Thyroid gland (tissue), 4 donors: ENCODE results near the gene RP9.

Source experiments
- POLR2A ChIP-seq, 2 donors: fragments of 450-650 bp; IDR thresholded peaks; one replicate each; pipeline ENCODE4 v1.6.1; 2017; ENCODE audit warnings: antibody characterized with exemption in 2 of 2, mild to moderate bottlenecking in 2 of 2, moderate library complexity in 1 of 2
- TF ChIP-seq, protein P1 (sequence below), 6 experiments: fragments of 200-600 bp in 3 of 6; fragments of 450-650 bp in 3 of 6; sonication (generic) in 3 of 6; IDR thresholded peaks; one replicate each; pipeline ENCODE4 v1.5.1; 2016 to 2019; ENCODE audit warnings: antibody characterized with exemption in 6 of 6, mild to moderate bottlenecking in 2 of 6, inconsistent platforms in 1 of 6, moderate library complexity in 1 of 6

DNA sequence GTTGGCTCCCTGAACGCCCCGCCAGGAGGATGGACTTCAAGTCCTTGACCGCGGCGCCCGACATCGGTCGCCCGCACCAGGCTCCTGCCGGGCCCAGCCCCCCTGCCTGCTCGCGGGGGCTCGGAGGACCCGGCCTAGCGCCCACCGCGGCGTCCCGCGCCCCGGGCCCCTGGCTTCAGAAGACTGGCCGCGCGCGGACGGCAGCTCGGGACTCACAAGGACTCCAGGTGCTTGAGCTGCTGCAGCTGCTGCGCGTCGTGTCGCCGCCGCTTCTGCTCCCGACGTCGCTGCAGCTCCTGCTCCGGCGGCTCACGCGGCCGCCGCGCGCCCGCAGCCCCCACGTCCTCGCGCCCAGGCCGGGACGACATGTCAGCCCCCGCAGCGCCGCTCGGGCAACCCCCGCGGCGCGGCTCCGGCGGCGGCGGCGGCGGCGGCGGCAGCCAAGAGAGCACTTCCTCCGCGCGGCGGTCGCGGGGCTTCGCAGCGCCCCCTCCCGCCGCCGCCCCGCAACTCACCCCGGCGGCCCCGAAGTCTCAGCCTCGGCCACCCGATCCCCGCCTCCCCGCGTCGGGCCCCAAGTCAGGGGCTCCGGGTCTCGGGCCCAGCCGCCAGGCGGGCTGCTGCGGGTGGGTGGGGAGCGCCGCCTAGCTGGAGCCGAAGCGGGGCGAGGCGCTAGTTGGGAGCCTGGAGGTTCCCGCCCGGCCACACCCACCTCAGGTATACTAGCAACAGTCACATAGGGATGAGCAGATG lies at the start of gene RP9:
- TF ChIP-seq, protein P1, sequence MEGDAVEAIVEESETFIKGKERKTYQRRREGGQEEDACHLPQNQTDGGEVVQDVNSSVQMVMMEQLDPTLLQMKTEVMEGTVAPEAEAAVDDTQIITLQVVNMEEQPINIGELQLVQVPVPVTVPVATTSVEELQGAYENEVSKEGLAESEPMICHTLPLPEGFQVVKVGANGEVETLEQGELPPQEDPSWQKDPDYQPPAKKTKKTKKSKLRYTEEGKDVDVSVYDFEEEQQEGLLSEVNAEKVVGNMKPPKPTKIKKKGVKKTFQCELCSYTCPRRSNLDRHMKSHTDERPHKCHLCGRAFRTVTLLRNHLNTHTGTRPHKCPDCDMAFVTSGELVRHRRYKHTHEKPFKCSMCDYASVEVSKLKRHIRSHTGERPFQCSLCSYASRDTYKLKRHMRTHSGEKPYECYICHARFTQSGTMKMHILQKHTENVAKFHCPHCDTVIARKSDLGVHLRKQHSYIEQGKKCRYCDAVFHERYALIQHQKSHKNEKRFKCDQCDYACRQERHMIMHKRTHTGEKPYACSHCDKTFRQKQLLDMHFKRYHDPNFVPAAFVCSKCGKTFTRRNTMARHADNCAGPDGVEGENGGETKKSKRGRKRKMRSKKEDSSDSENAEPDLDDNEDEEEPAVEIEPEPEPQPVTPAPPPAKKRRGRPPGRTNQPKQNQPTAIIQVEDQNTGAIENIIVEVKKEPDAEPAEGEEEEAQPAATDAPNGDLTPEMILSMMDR (IDR thresholded peaks at IDR 0.05) = peak in 5 of 6 experiments; percentile 11 to 89 (median 67)
- TF ChIP-seq POLR2A (IDR thresholded peaks at IDR 0.05) = peak in 1 of 2 donors; percentile 71
